H1 (cell line): ENCODE data around the gene BPIFB4. TPM values are rescaled to one million over a fixed set of nuclear protein-coding genes. Genes with fewer than 3 reads are reported as not detected.

Experiments used
- CTCF ChIA-PET: fragments of 300-600 bp; sonication (Branson Sonifier 250); formaldehyde crosslinking; loops from one replicate; lab custom pipeline; 2021; ENCODE audit not compliant: partially characterized antibody; lab: Charles Lee
- POLR2A ChIA-PET: fragments of 300-600 bp; sonication (Branson Sonifier 250); formaldehyde crosslinking; loops from one replicate; lab custom pipeline; 2021; ENCODE audit warnings: inconsistent platforms; ENCODE audit not compliant: partially characterized antibody; lab: Charles Lee
- DNase-seq, 2 experiments: peaks; one replicate each; pipeline versions ENCODE4 v3.0.0 to v3.0.0-alpha.2; 2010 to 2022; ENCODE audit warnings: low spot score in 2 of 2, low read depth in 1 of 2, mixed read lengths in 1 of 2
- FAIRE-seq: peaks from 2 replicates; lab custom pipeline; 2011; peaks lifted over from hg19 to GRCh38; lab: Jason Lieb, UNC
- H2AFZ ChIP-seq: 2 replicates; pipeline ENCODE4 v1.8.1; 2012; ENCODE audit warnings: low read length, inconsistent platforms
- H2AK5ac ChIP-seq: 2 replicates; pipeline ENCODE4 v1.6.1; 2013; ENCODE audit warnings: low read depth, low read length
- H2BK120ac ChIP-seq: replicated peaks from 2 replicates; pipeline ENCODE3; 2013; ENCODE audit warnings: low read depth, low read length, inconsistent platforms
- H2BK12ac ChIP-seq: 2 replicates; pipeline ENCODE4 v1.6.1; 2013; ENCODE audit warnings: low read depth, low read length
- H2BK15ac ChIP-seq: 2 replicates; pipeline ENCODE4 v1.6.1; 2013; ENCODE audit warnings: low read length
- H2BK20ac ChIP-seq: 2 replicates; pipeline ENCODE4 v1.6.1; 2013; ENCODE audit warnings: low read length
- H2BK5ac ChIP-seq: 2 replicates; pipeline ENCODE4 v1.6.1; 2013; ENCODE audit warnings: low read depth, low read length
- H3K14ac ChIP-seq: 2 replicates; pipeline ENCODE4 v1.6.1; 2013; ENCODE audit warnings: inconsistent platforms; ENCODE audit not compliant: insufficient read length
- H3K18ac ChIP-seq: 2 replicates; pipeline ENCODE4 v1.6.1; 2013; ENCODE audit warnings: low read length; ENCODE audit errors: extremely low read depth
- H3K23ac ChIP-seq: 2 replicates; pipeline ENCODE4 v1.6.1; 2013; ENCODE audit warnings: inconsistent platforms; ENCODE audit not compliant: insufficient read length
- H3K23me2 ChIP-seq: 2 replicates; pipeline ENCODE4 v1.6.1; 2013; ENCODE audit warnings: low read depth, low read length
- H3K27ac ChIP-seq: 2 replicates; pipeline ENCODE4 v1.6.1; 2011; ENCODE audit warnings: low read depth, low read length, inconsistent platforms
- H3K27me3 ChIP-seq, 4 experiments: replicated peaks in 1 of 4; 1 replicate in 1 of 4; 2 replicates in 3 of 4; pipeline versions ENCODE4 v1.6.1 to v1.8.1; 2011 to 2013; ENCODE audit warnings: low read length in 3 of 4, mild to moderate bottlenecking in 3 of 4, inconsistent platforms in 2 of 4, mixed read lengths in 2 of 4, moderate library complexity in 1 of 4; ENCODE audit not compliant: control insufficient read depth in 3 of 4, insufficient read depth in 3 of 4; ENCODE audit errors: extremely low read depth in 1 of 4
- H3K36me3 ChIP-seq, 4 experiments: 2 replicates each; pipeline versions ENCODE4 v1.6.1 to v1.8.1; 2011 to 2013; ENCODE audit warnings: mild to moderate bottlenecking in 4 of 4, low read length in 3 of 4, moderate library complexity in 2 of 4, control low read depth in 1 of 4, inconsistent platforms in 1 of 4; ENCODE audit not compliant: insufficient read depth in 4 of 4, control insufficient read depth in 2 of 4
- H3K4ac ChIP-seq: replicated peaks from 2 replicates; pipeline ENCODE3; 2013; ENCODE audit warnings: low read length, low read depth, mixed read lengths, inconsistent platforms; ENCODE audit not compliant: insufficient read length
- H3K4me1 ChIP-seq, 4 experiments: replicated peaks in 1 of 4; 1 replicate in 1 of 4; 2 replicates in 3 of 4; pipeline versions ENCODE4 v1.6.1 to v1.8.1; 2011 to 2013; ENCODE audit warnings: low read length in 3 of 4, inconsistent platforms in 2 of 4, mixed read lengths in 1 of 4; ENCODE audit not compliant: insufficient read depth in 4 of 4, control insufficient read depth in 3 of 4
- H3K4me2 ChIP-seq, 2 experiments: 2 replicates each; pipeline versions ENCODE4 v1.6.1 to v1.8.1; 2011 to 2013; ENCODE audit warnings: low read depth in 2 of 2, low read length in 2 of 2, control low read depth in 1 of 2, inconsistent platforms in 1 of 2, mild to moderate bottlenecking in 1 of 2; ENCODE audit not compliant: insufficient read depth in 1 of 2
- H3K4me3 ChIP-seq, 4 experiments: fragments of 200-600, 300-600 bp in 1 of 4; sonication (generic), shearing (Covaris generic), sonication (Bioruptor Twin) in 1 of 4; 2 replicates each; pipeline versions ENCODE4 v1.5.1 to v1.8.1; 2011 to 2016; ENCODE audit warnings: low read length in 4 of 4, low read depth in 3 of 4, control low read depth in 2 of 4, inconsistent platforms in 2 of 4, mild to moderate bottlenecking in 2 of 4, mixed read lengths in 1 of 4, moderate library complexity in 1 of 4; ENCODE audit not compliant: insufficient read depth in 2 of 4; ENCODE audit errors: extremely low read depth in 1 of 4
- H3K56ac ChIP-seq: replicated peaks from 2 replicates; pipeline ENCODE3; 2013; ENCODE audit warnings: low read depth, mild to moderate bottlenecking, mixed read lengths, low read length, inconsistent platforms; ENCODE audit not compliant: insufficient read length
- H3K79me1 ChIP-seq: 2 replicates; pipeline ENCODE4 v1.6.1; 2013; ENCODE audit warnings: low read depth, low read length, control low read depth
- H3K79me2 ChIP-seq, 2 experiments: 2 replicates each; pipeline versions ENCODE4 v1.6.1 to v1.8.1; 2012 to 2013; ENCODE audit warnings: low read length in 2 of 2, mild to moderate bottlenecking in 2 of 2, inconsistent platforms in 1 of 2; ENCODE audit not compliant: insufficient read depth in 2 of 2, control insufficient read depth in 1 of 2
- H3K9ac ChIP-seq, 4 experiments: replicated peaks in 1 of 4; 1 replicate in 1 of 4; 2 replicates in 3 of 4; pipeline versions ENCODE4 v1.6.1 to v1.8.1; 2011 to 2013; ENCODE audit warnings: low read depth in 3 of 4, low read length in 3 of 4, control low read depth in 2 of 4, mild to moderate bottlenecking in 2 of 4, moderate library complexity in 2 of 4, inconsistent platforms in 1 of 4; ENCODE audit errors: extremely low read depth in 1 of 4
- H3K9me3 ChIP-seq, 2 experiments: 2 replicates each; pipeline versions ENCODE4 v1.6.1 to v1.8.1; 2012 to 2013; ENCODE audit warnings: mild to moderate bottlenecking in 2 of 2, moderate library complexity in 2 of 2, control low read depth in 1 of 2, inconsistent platforms in 1 of 2, low read depth in 1 of 2, low read length in 1 of 2, mixed read lengths in 1 of 2; ENCODE audit not compliant: insufficient read depth in 2 of 2
- H4K20me1 ChIP-seq, 2 experiments: replicated peaks in 1 of 2; 2 replicates each; pipeline versions ENCODE3 to v1.8.1; 2011 to 2013; ENCODE audit warnings: inconsistent platforms in 2 of 2, low read length in 2 of 2, mild to moderate bottlenecking in 1 of 2; ENCODE audit not compliant: insufficient read depth in 2 of 2, control insufficient read depth in 1 of 2
- H4K5ac ChIP-seq: 2 replicates; pipeline ENCODE4 v1.6.1; 2013; ENCODE audit warnings: low read length, low read depth, mixed read lengths, inconsistent platforms; ENCODE audit not compliant: insufficient read length
- H4K8ac ChIP-seq: 2 replicates; pipeline ENCODE4 v1.8.0; 2013; ENCODE audit warnings: mild to moderate bottlenecking, moderate library complexity, low read length, inconsistent platforms; ENCODE audit not compliant: insufficient read depth; ENCODE audit errors: extremely low read depth
- H4K91ac ChIP-seq: replicated peaks from 2 replicates; pipeline ENCODE3; 2013; ENCODE audit warnings: low read length, mixed read lengths, inconsistent platforms; ENCODE audit not compliant: insufficient read length
- SP2 ChIP-seq: IDR thresholded peaks from 2 replicates; pipeline ENCODE4 v1.6.1; 2012; ENCODE audit warnings: mild to moderate bottlenecking, low read length, inconsistent platforms
- TEAD4 ChIP-seq: IDR thresholded peaks from 2 replicates; pipeline ENCODE4 v1.6.1; 2012; ENCODE audit warnings: low read depth, low read length, inconsistent platforms, mixed read lengths
- WGBS, 2 experiments: shearing (Covaris generic) in 1 of 2; methylation state at CpG; one replicate each; pipeline versions ENCODE4 v1.1.6 to v1.1.7; 2013 to 2015; ENCODE audit warnings: low lambda C conversion rate in 2 of 2, mixed read lengths in 2 of 2, inconsistent platforms in 1 of 2, low coverage in 1 of 2, missing lambda C conversion rate in 1 of 2; ENCODE audit not compliant: insufficient replicate concordance in 2 of 2, insufficient coverage in 1 of 2, insufficient read length in 1 of 2; ENCODE audit errors: extremely low coverage in 1 of 2, missing lambda C conversion rate in 1 of 2; 5-methylcytosine and 5-hydroxymethylcytosine counted together
- polyA plus RNA-seq, 7 experiments: library from polyadenylated mRNA; depleted of rRNA in 3 of 7; stranded (reverse) in 5 of 7; unstranded in 2 of 7; fragments of >200 nt in 5 of 7; fragments of 200-250 nt in 2 of 7; gene quantifications; 1 replicate in 5 of 7; 2 replicates in 1 of 7; 4 replicates in 1 of 7; pipeline versions ENCODE4 v1.2.1 to v1.2.3, GENCODE V29; 2011 to 2013; ENCODE audit warnings: missing spikeins in 2 of 7, mixed read lengths in 2 of 7
- total RNA-seq: library from RNA; stranded (reverse); fragmentation: NEBNext Ultra II Directional; extraction: Animal tissue kit (Norgen Biotek cat#: 25700); gene quantifications from 2 replicates; pipeline ENCODE4 v1.2.1, GENCODE V29; 2021

The BPIFB4 gene
- total and polyA plus RNA-seq, 2 of the 8 experiments (the other 6 are each of a cell fraction or from before 2014, with no cell fraction given), result not detected

DNA sequence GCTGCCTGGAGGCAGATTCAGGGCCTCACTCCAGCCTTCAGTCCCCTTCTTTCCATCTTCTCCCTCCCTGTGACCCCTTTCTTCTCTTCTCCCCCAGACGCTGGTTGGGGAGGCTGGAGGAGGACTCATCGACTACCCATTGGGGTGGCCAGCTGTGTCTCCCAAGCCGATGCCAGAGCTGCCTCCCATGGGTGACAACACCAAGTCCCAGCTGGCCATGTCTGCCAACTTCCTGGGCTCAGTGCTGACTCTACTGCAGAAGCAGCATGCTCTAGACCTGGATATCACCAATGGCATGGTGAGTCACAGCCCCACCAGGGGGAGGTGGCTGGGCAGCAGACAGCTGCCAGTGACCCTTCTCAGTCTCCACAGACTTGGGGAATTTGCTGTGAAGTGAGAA, 12.9 kb downstream of the BPIFB4 start:
- no peaks in the 10 kb centered on the region for H4K20me1 ChIP-seq
- H3K4me3 ChIP-seq, result no peak overlapping the region
- no peak overlapping the region for H2BK15ac ChIP-seq
- no peak overlapping the region for H3K18ac ChIP-seq
- H2AK5ac ChIP-seq, result no peak overlapping the region
- no peaks in the 10 kb centered on the region for H3K79me2 ChIP-seq
- H3K27me3 ChIP-seq, result no peaks in the 10 kb centered on the region
- no peak overlapping the region for H3K27ac ChIP-seq
- H3K9ac ChIP-seq, result no peak overlapping the region
- no peak overlapping the region for H4K8ac ChIP-seq
- no peak overlapping the region for H3K14ac ChIP-seq
- H2BK5ac ChIP-seq, result no peak overlapping the region
- H3K4me2 ChIP-seq, result no peak overlapping the region
- WGBS, 2 experiments, result 71% methylated on average over 3 of the region's 3 CpGs; no CpG with 5 or more reads in 1 of the 2 experiments
- no peak overlapping the region for H3K4ac ChIP-seq
- no peaks in the 10 kb centered on the region for H3K4me1 ChIP-seq
- ChIA-PET POLR2A (no interaction called here), CTCF (interaction anchor here (0.5 to 1.8 kb wide), 3 partner anchors 97 to 157 kb away, joined by 3 to 6 read pairs (median 3); no protein-coding TSS in a partner anchor)
- no peak overlapping the region for H2AFZ ChIP-seq
- no peaks in the 10 kb centered on the region for H3K36me3 ChIP-seq
- no peaks in the 10 kb centered on the region for H3K9me3 ChIP-seq
- no peak for TF ChIP-seq SP2
- no peak for TF ChIP-seq TEAD4
- H2BK12ac ChIP-seq, result no peak overlapping the region
- H2BK120ac ChIP-seq, result no peak overlapping the region
- H3K23ac ChIP-seq, result no peak overlapping the region
- H4K91ac ChIP-seq, result no peak overlapping the region
- H3K23me2 ChIP-seq, result peaks cover 7% of the 10 kb centered on the region; the same call in 1 of the 2 replicates
- no peak for FAIRE-seq
- H2BK20ac ChIP-seq, result no peak overlapping the region
- H3K56ac ChIP-seq, result no peak overlapping the region
- H3K79me1 ChIP-seq, result no peaks in the 10 kb centered on the region
- H4K5ac ChIP-seq, result no peak overlapping the region
- DNase-seq, result no peak
